Measurements from ENCODE around the gene ADK.

DNA sequence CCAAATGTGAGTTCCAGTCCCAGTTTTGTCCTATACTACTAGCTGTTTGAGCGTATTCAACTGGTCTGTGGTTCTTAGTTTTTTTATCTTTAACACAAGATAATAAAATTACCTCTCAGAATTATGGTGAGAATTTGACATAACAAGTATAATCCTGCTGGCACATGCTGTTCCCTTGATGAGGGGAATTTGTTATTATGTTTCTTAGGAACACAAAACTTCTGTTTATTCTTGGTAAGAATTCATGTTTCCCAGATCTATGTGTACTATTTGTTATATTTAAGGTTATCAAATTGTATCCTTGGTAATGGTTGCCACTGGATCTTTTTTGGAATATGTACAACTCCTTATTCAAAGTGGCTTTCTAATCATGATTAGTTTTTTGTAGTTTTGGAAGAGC lies 335.6 kb downstream of the ADK start:
- TF ChIP-seq, protein P1, sequence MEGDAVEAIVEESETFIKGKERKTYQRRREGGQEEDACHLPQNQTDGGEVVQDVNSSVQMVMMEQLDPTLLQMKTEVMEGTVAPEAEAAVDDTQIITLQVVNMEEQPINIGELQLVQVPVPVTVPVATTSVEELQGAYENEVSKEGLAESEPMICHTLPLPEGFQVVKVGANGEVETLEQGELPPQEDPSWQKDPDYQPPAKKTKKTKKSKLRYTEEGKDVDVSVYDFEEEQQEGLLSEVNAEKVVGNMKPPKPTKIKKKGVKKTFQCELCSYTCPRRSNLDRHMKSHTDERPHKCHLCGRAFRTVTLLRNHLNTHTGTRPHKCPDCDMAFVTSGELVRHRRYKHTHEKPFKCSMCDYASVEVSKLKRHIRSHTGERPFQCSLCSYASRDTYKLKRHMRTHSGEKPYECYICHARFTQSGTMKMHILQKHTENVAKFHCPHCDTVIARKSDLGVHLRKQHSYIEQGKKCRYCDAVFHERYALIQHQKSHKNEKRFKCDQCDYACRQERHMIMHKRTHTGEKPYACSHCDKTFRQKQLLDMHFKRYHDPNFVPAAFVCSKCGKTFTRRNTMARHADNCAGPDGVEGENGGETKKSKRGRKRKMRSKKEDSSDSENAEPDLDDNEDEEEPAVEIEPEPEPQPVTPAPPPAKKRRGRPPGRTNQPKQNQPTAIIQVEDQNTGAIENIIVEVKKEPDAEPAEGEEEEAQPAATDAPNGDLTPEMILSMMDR (IDR thresholded peaks at IDR 0.05) = no peak
- no peak for TF ChIP-seq POLR2A (IDR thresholded peaks at IDR 0.05)

All from heart left ventricle (tissue), 13 donors.